GM12865 (cell line): Measurements from ENCODE around the gene PTCD3.
A peak's percentile ranks its signal among the peaks of the same experiment; 100 is the strongest.

Experiments
- DNase-seq: peaks from one replicate; pipeline ENCODE4 v3.0.0; 2010; ENCODE audit warnings: low read depth
- H3K4me3 ChIP-seq: 2 replicates; pipeline ENCODE4 v1.5.1; 2011; ENCODE audit warnings: mild to moderate bottlenecking, low read depth, low read length, control low read depth
- TF ChIP-seq, protein P1 (sequence below): IDR thresholded peaks from 2 replicates; pipeline ENCODE4 v1.5.1; 2011; ENCODE audit warnings: low read length, control low read depth, low read depth, inconsistent platforms; ENCODE audit not compliant: insufficient read depth; ENCODE audit errors: missing control alignments

The PTCD3 gene

DNA sequence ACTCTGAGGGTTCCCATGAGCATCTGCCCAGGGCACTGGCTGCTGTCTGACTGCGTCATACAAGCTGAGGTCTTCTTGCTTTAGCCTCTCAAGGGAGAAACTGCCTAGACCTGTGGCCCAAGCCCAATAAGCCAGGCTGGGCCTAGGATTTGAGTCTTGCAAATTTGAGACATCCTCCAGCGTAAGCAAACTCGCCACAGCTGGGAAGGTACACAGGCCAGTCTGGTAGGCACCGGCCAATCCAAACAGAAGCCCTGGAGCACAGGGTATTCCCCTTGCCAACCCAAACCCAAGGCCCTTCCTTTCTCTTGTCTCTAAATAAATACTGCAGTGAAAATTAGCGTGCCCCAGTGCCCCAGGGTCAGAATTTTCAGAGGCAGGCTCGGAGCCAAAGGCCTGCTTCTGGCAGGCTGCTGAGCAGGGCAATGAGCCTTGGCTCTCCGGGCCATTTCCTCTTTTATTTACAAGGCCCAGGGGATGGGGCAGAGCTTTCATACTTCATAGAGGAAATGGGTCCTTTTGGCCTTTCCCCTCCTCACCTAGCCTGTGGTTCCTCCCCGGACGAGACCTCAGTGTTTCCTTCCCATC is 33.7 kb upstream of the PTCD3 start:
- TF ChIP-seq, protein P1, sequence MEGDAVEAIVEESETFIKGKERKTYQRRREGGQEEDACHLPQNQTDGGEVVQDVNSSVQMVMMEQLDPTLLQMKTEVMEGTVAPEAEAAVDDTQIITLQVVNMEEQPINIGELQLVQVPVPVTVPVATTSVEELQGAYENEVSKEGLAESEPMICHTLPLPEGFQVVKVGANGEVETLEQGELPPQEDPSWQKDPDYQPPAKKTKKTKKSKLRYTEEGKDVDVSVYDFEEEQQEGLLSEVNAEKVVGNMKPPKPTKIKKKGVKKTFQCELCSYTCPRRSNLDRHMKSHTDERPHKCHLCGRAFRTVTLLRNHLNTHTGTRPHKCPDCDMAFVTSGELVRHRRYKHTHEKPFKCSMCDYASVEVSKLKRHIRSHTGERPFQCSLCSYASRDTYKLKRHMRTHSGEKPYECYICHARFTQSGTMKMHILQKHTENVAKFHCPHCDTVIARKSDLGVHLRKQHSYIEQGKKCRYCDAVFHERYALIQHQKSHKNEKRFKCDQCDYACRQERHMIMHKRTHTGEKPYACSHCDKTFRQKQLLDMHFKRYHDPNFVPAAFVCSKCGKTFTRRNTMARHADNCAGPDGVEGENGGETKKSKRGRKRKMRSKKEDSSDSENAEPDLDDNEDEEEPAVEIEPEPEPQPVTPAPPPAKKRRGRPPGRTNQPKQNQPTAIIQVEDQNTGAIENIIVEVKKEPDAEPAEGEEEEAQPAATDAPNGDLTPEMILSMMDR, result no peak
- no peak overlapping the region for H3K4me3 ChIP-seq
- DNase-seq, result peak; percentile 50

- DNase-seq, result no peak
- no peak overlapping the region for H3K4me3 ChIP-seq
- TF ChIP-seq, protein P1, result no peak
These were observed 32.8 kb upstream of the PTCD3 start for GRCh38 chr2:86073225-86073624.

DNA sequence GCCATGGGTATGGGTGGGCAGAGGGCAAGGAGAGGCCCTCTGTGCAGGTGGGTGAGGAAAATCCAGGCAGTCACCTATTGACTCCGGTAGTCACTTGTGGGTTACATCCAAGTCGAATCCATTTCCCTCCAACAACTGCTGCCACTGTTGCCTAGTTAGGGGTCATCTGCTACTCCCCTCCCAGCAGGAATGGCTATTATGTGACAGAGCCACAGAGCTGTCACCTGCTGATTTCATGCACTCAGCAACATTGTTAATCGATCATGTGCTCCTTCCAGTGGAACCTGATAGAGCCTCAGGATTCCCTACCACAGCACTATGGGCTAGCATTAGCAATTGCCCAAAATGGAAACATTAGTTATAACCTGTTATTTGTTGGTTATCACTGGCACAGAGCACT is 31.8 kb upstream of the PTCD3 start:
- TF ChIP-seq, protein P1, result no peak

GRCh38 chr2:86074811-86075210 is 31.2 kb upstream of the PTCD3 start:
- TF ChIP-seq, protein P1, result no peak
- no peak for DNase-seq
- no peak overlapping the region for H3K4me3 ChIP-seq

More for the DNA sequence above, 31.8 kb upstream of the PTCD3 start:
- no peak overlapping the region for H3K4me3 ChIP-seq
- DNase-seq, result no peak

DNA sequence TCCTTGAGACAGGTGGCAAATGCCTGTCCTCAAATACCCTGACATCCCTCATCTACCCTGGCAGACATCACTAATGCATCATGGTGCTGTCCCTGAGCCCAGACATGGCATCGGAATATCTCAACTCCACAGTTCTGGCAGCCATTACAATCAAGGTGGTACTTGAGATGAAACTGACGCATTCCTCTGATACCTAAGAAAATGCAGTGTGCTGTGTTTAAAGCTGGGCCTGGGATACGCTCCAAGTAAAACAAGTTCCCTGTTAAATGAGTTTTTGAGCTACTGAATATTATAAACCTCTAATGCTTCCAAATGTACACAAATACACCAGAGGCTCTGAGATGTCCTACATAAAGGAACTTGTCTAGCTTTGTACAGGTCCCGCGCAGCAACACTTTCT is 30.1 kb upstream of the PTCD3 start:
- DNase-seq, result no peak
- TF ChIP-seq, protein P1, result no peak
- H3K4me3 ChIP-seq, result no peak overlapping the region

DNA sequence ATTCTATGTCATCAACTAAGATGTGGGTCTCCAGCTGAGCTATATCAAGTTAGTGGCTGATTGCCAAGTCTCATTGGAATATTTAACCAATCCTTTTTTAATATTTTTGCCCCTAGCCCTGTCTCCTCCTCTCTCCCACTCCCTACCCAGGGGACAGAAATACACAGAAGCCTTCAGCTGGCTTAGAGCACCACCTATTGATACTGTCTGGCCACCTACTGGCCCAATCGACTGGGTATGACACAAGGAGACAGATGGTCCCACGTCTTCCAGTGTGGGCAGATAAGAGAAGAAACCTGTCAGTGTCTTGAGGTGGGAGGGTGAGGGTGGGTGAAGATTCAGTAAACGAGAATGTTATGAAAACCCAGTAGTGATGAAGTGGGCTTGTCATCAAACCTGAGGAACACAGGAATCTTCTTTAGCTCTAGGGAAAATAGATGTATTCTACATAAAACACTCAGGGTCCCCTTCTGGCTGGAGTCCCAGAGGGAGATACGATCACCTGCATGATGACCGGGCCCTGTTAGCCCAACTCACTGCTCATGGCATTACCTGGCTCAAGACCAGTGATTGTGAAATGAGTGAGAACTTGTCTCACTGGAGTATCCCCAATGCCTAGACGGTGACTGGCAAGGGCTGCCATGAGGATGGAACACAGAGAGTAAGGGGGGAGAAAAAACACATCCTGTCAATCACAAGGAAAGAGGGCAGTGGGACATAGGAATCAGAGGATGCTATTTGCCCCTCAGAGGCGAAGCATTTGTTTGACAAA is 27.1 kb upstream of the PTCD3 start:
- TF ChIP-seq, protein P1, result peak; percentile 48
- DNase-seq, result peak; percentile 44
- H3K4me3 ChIP-seq, result no peak overlapping the region
